HEK293 (cell line): Measurements from ENCODE around the gene SMPX.

Source experiments
- CTCF ChIA-PET: fragments of 350-600 bp; formaldehyde crosslinking; extraction: SDS; loops from one replicate; lab custom pipeline; 2021; ENCODE audit warnings: antibody characterized with exemption; lab: Yijun Ruan, JAX
- POLR2A ChIA-PET: fragments of 300-600 bp; formaldehyde crosslinking; extraction: SDS; loops from one replicate; lab custom pipeline; 2020; ENCODE audit warnings: antibody characterized with exemption, inconsistent platforms; lab: Yijun Ruan, JAX
- H3K27ac ChIP-seq: fragments of 200-500 bp; sonication (Bioruptor generic); 2 replicates; pipeline ENCODE4 v1.5.1; 2014; ENCODE audit warnings: low read depth, low read length, control low read depth, inconsistent platforms; ENCODE audit errors: extremely low read depth
- H3K36me3 ChIP-seq, 2 experiments: fragments of 200-500 bp in 1 of 2; sonication (Bioruptor generic) in 1 of 2; 1 replicate in 1 of 2; 2 replicates in 1 of 2; pipeline ENCODE4 v1.5.1; 2014 to 2017; ENCODE audit warnings: inconsistent platforms in 2 of 2, low read length in 2 of 2; ENCODE audit not compliant: control insufficient read depth in 2 of 2, insufficient read depth in 1 of 2
- H3K4me1 ChIP-seq: fragments of 200-500 bp; sonication (Bioruptor generic); 2 replicates; pipeline ENCODE4 v1.5.1; 2014; ENCODE audit warnings: mild to moderate bottlenecking, low read length, inconsistent platforms; ENCODE audit not compliant: control insufficient read depth, insufficient read depth
- H3K4me3 ChIP-seq: 2 replicates; pipeline ENCODE4 v1.5.1; 2011; ENCODE audit warnings: low read depth, mild to moderate bottlenecking, control low read depth, low read length, moderate library complexity
- H3K9me3 ChIP-seq: fragments of 200-500 bp; sonication (Bioruptor generic); 2 replicates; pipeline ENCODE4 v1.5.1; 2014; ENCODE audit warnings: low read depth, low read length, inconsistent platforms; ENCODE audit not compliant: control insufficient read depth, insufficient read depth
- ATF2 ChIP-seq: fragments of 450-650 bp; formaldehyde crosslinking; IDR thresholded peaks from 2 replicates; pipeline ENCODE4 v1.5.1; 2016; ENCODE audit warnings: missing biosample characterization, missing genetic modification characterization, low read depth
- GLIS2 ChIP-seq: fragments of 450-650 bp; formaldehyde crosslinking; IDR thresholded peaks from 2 replicates; pipeline ENCODE4 v1.5.1; 2016; ENCODE audit warnings: missing biosample characterization, missing genetic modification characterization
- MEIS1 ChIP-seq: sonication (generic); formaldehyde crosslinking; IDR thresholded peaks from 2 replicates; pipeline ENCODE4 v1.8.1; 2022; ENCODE audit warnings: missing genetic modification reagents, mild to moderate bottlenecking, borderline replicate concordance
- REPIN1 ChIP-seq: fragments of 450-650 bp; formaldehyde crosslinking; IDR thresholded peaks from 2 replicates; pipeline ENCODE4 v1.5.1; 2017; ENCODE audit warnings: missing biosample characterization, missing genetic modification characterization, low read depth
- ZBTB21 ChIP-seq: fragments of 450-650 bp; formaldehyde crosslinking; IDR thresholded peaks from 2 replicates; pipeline ENCODE4 v1.5.1; 2017; ENCODE audit warnings: missing biosample characterization, missing genetic modification characterization
- ZBTB26 ChIP-seq: fragments of 450-650 bp; formaldehyde crosslinking; optimal IDR thresholded peaks from 2 replicates; pipeline ENCODE3; 2016; ENCODE audit warnings: missing biosample characterization, mild to moderate bottlenecking, missing genetic modification characterization
- ZFP37 ChIP-seq: fragments of 450-650 bp; formaldehyde crosslinking; IDR thresholded peaks from 2 replicates; pipeline ENCODE4 v1.5.1; 2016; ENCODE audit warnings: missing biosample characterization, missing genetic modification characterization
- ZNF112 ChIP-seq: fragments of 450-650 bp; formaldehyde crosslinking; IDR thresholded peaks from 2 replicates; pipeline ENCODE4 v1.5.0; 2017; ENCODE audit warnings: missing biosample characterization, missing genetic modification characterization
- ZNF133 ChIP-seq: fragments of 450-650 bp; formaldehyde crosslinking; IDR thresholded peaks from 2 replicates; pipeline ENCODE4 v1.5.1; 2016; ENCODE audit warnings: missing biosample characterization, missing genetic modification characterization
- ZNF211 ChIP-seq: fragments of 450-650 bp; formaldehyde crosslinking; IDR thresholded peaks from 2 replicates; pipeline ENCODE4 v1.5.1; 2016; ENCODE audit warnings: low read depth, missing biosample characterization, missing genetic modification characterization
- ZNF214 ChIP-seq: fragments of 450-650 bp; formaldehyde crosslinking; IDR thresholded peaks from 2 replicates; pipeline ENCODE4 v1.5.1; 2017; ENCODE audit warnings: missing biosample characterization, mild to moderate bottlenecking, missing genetic modification characterization, borderline replicate concordance
- ZNF23 ChIP-seq: fragments of 450-650 bp; formaldehyde crosslinking; IDR thresholded peaks from 2 replicates; pipeline ENCODE4 v1.5.1; 2016; ENCODE audit warnings: missing biosample characterization, missing genetic modification characterization, borderline replicate concordance
- ZNF26 ChIP-seq: fragments of 450-650 bp; formaldehyde crosslinking; IDR thresholded peaks from 2 replicates; pipeline ENCODE4 v1.5.1; 2016; ENCODE audit warnings: missing biosample characterization, missing genetic modification characterization
- ZNF311 ChIP-seq: fragments of 450-650 bp; formaldehyde crosslinking; IDR thresholded peaks from 2 replicates; pipeline ENCODE4 v1.5.1; 2017; ENCODE audit warnings: missing biosample characterization, missing genetic modification characterization, borderline replicate concordance
- ZNF473 ChIP-seq: fragments of 450-650 bp; formaldehyde crosslinking; IDR thresholded peaks from 2 replicates; pipeline ENCODE4 v1.5.1; 2017; ENCODE audit warnings: missing biosample characterization, missing genetic modification characterization
- ZNF48 ChIP-seq: fragments of 450-650 bp; formaldehyde crosslinking; IDR thresholded peaks from 2 replicates; pipeline ENCODE4 v1.5.1; 2016; ENCODE audit warnings: missing biosample characterization, missing genetic modification characterization
- ZNF510 ChIP-seq: fragments of 450-650 bp; formaldehyde crosslinking; IDR thresholded peaks from 2 replicates; pipeline ENCODE4 v1.5.1; 2018; ENCODE audit warnings: mild to moderate bottlenecking, missing genetic modification characterization, missing biosample characterization; ENCODE audit not compliant: insufficient replicate concordance
- ZNF529 ChIP-seq: fragments of 450-650 bp; formaldehyde crosslinking; IDR thresholded peaks from 2 replicates; pipeline ENCODE4 v1.5.1; 2017; ENCODE audit warnings: missing genetic modification characterization, missing biosample characterization; ENCODE audit not compliant: insufficient replicate concordance
- ZNF560 ChIP-seq: fragments of 450-650 bp; formaldehyde crosslinking; IDR thresholded peaks from 2 replicates; pipeline ENCODE4 v1.5.1; 2017; ENCODE audit warnings: missing biosample characterization, missing genetic modification characterization, borderline replicate concordance
- ZNF621 ChIP-seq: fragments of 450-650 bp; formaldehyde crosslinking; IDR thresholded peaks from 2 replicates; pipeline ENCODE4 v1.5.1; 2017; ENCODE audit warnings: missing biosample characterization, missing genetic modification characterization
- ZNF692 ChIP-seq: fragments of 450-650 bp; formaldehyde crosslinking; IDR thresholded peaks from 2 replicates; pipeline ENCODE4 v1.5.1; 2016; ENCODE audit warnings: missing biosample characterization, missing genetic modification characterization
- ZNF785 ChIP-seq: fragments of 450-650 bp; formaldehyde crosslinking; IDR thresholded peaks from 2 replicates; pipeline ENCODE4 v1.5.1; 2016; ENCODE audit warnings: missing biosample characterization, missing genetic modification characterization

SMPX gene

GRCh38 chrX:21766101-21766500, 8.2 kb upstream of the SMPX start (continued):
- TF ChIP-seq ZNF529 (tag by site-specific recombination) (no peak), MEIS1 (CRISPR knock-in tag) (no peak), ATF2 (tag by site-specific recombination) (no peak)

GRCh38 chrX:21764008-21764407, 6.1 kb upstream of the SMPX start:
- Histone ChIP-seq H3K27ac (no peak overlapping the region), H3K4me1 (no peaks in the 10 kb centered on the region), H3K36me3 (no peaks in the 10 kb centered on the region), H3K4me3 (no peak overlapping the region), H3K9me3 (no peaks in the 10 kb centered on the region)
- POLR2A ChIA-PET = no interaction called here
- CTCF ChIA-PET = no interaction called here
- TF ChIP-seq ZNF560 (tag by site-specific recombination) = no peak
- TF ChIP-seq ZNF211 (tag by site-specific recombination) = no peak
- TF ChIP-seq ZNF529 (tag by site-specific recombination) = no peak
- no peak for TF ChIP-seq GLIS2
- no peak for TF ChIP-seq ZNF48 (tag by site-specific recombination)
- no peak for TF ChIP-seq ZNF112 (tag by site-specific recombination)
- no peak for TF ChIP-seq ZNF692 (tag by site-specific recombination)
- no peak for TF ChIP-seq ZNF311
- TF ChIP-seq ZNF133 (tag by site-specific recombination) = no peak
- no peak for TF ChIP-seq ZNF26 (tag by site-specific recombination)
- TF ChIP-seq ZNF785 (tag by site-specific recombination) = no peak
- TF ChIP-seq ZNF23 = no peak
- TF ChIP-seq ZNF473 (tag by site-specific recombination) = no peak
- TF ChIP-seq REPIN1 (tag by site-specific recombination) = no peak
- TF ChIP-seq ZNF214 = no peak
- no peak for TF ChIP-seq ZBTB21 (tag by site-specific recombination)
- TF ChIP-seq ZFP37 (tag by site-specific recombination) = no peak
- no peak for TF ChIP-seq ZBTB26 (tag by site-specific recombination)
- no peak for TF ChIP-seq ZNF510 (tag by site-specific recombination)
- TF ChIP-seq ZNF621 = no peak
